Endodermal cell (in vitro differentiated cells): ENCODE measurements around the gene NLGN3. TPM values are rescaled to one million over a fixed set of nuclear protein-coding genes. Genes with fewer than 3 reads are reported as not detected.

ENCODE experiments used
- DNase-seq: peaks from one replicate; pipeline ENCODE4 v3.0.0-alpha.2; 2017
- H3K27ac ChIP-seq: 2 replicates; pipeline ENCODE4 v1.5.1; 2013; ENCODE audit warnings: mild to moderate bottlenecking, low read depth, low read length, moderate library complexity
- H3K27me3 ChIP-seq: 2 replicates; pipeline ENCODE4 v1.6.1; 2013; ENCODE audit warnings: mild to moderate bottlenecking, low read length, moderate library complexity; ENCODE audit not compliant: insufficient read depth, control insufficient read depth, poor library complexity, severe bottlenecking
- H3K36me3 ChIP-seq: 2 replicates; pipeline ENCODE4 v1.7.0; 2013; ENCODE audit warnings: mild to moderate bottlenecking, low read length, moderate library complexity; ENCODE audit not compliant: control insufficient read depth, insufficient read depth
- H3K4me1 ChIP-seq: one replicate; pipeline ENCODE4 v1.7.0; 2013; ENCODE audit warnings: low read length; ENCODE audit not compliant: control insufficient read depth, insufficient read depth
- H3K4me3 ChIP-seq: 2 replicates; pipeline ENCODE4 v1.5.1; 2013; ENCODE audit warnings: mild to moderate bottlenecking, low read length, moderate library complexity
- H3K9ac ChIP-seq: 2 replicates; pipeline ENCODE4 v1.6.1; 2013; ENCODE audit warnings: mild to moderate bottlenecking, low read length, moderate library complexity; ENCODE audit not compliant: poor library complexity, severe bottlenecking; ENCODE audit errors: extremely low read depth
- H3K9me3 ChIP-seq: 2 replicates; pipeline ENCODE4 v1.6.1; 2013; ENCODE audit warnings: mild to moderate bottlenecking, low read length, moderate library complexity; ENCODE audit not compliant: control insufficient read depth
- H3K27ac Mint-ChIP-seq: 2 replicates; pipeline ENCODE4 v1.8.0; 2020; ENCODE audit warnings: mixed read lengths
- H3K27me3 Mint-ChIP-seq: 2 replicates; pipeline ENCODE4 v1.8.0; 2021; ENCODE audit warnings: mild to moderate bottlenecking, mixed read lengths; ENCODE audit not compliant: insufficient read depth
- H3K36me3 Mint-ChIP-seq: 2 replicates; pipeline ENCODE4 v1.8.0; 2020; ENCODE audit warnings: low read depth, mixed read lengths
- H3K4me1 Mint-ChIP-seq: 2 replicates; pipeline ENCODE4 v1.8.0; 2020; ENCODE audit warnings: mixed read lengths
- H3K4me3 Mint-ChIP-seq: 2 replicates; pipeline ENCODE4 v1.8.0; 2020; ENCODE audit warnings: mild to moderate bottlenecking, moderate library complexity, mixed read lengths
- H3K9me3 Mint-ChIP-seq: 2 replicates; pipeline ENCODE4 v1.8.0; 2020; ENCODE audit warnings: mild to moderate bottlenecking, mixed read lengths
- CTCF ChIP-seq: fragments of 200-600 bp; sonication (generic); conservative IDR thresholded peaks from 2 replicates; pipeline ENCODE4 v1.5.0; 2021; ENCODE audit warnings: antibody characterized with exemption, mild to moderate bottlenecking
- WGBS, 2 experiments: methylation state at CpG; one replicate each; pipeline versions ENCODE4 v1.1.5 to v1.1.7; 2013; ENCODE audit warnings: missing lambda C conversion rate in 2 of 2, mixed read lengths in 1 of 2; ENCODE audit not compliant: insufficient coverage in 1 of 2, insufficient read length in 1 of 2; 5-methylcytosine and 5-hydroxymethylcytosine counted together
- total RNA-seq, 2 donors: library from RNA; stranded (reverse); fragmentation: NEBNext Ultra II Directional in 1 of 2; extraction: Animal tissue kit (Norgen Biotek cat#: 25700) in 1 of 2; gene quantifications; 2 replicates in 1 of 2; 3 replicates in 1 of 2; pipeline ENCODE4 v1.2.1, GENCODE V29; 2021

NLGN3 gene
- total RNA-seq, 2 donors from 2014 or later, result 1.3 to 3.0 TPM

DNA sequence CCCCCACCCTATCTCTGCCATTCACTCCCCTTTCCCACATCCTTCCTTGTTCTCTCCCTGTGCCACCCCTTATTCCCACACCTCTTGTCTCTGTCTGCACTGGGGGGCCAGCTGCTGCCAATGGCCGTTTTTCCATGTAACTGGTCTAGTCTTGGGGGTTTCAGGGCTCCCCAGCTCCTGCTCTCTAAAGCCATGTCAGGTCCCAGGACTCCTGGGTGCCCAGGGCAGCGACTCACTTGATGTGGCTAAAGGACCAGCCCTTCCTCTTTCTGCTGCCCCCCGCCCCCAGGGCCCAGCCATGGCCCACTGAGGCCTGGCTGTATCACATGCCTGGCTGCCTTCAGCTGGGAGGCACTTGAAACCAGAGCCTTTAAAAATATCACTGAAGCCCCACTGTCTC, 10.0 kb downstream of the NLGN3 start:
- Histone ChIP-seq H3K27ac (no peak overlapping the region), H3K4me3 (no peak overlapping the region), H3K27me3 (no peaks in the 10 kb centered on the region), H3K36me3 (no peaks in the 10 kb centered on the region), H3K9ac (no peak overlapping the region), H3K4me1 (no peaks in the 10 kb centered on the region), H3K9me3 (no peaks in the 10 kb centered on the region)
- Mint-ChIP-seq H3K36me3 (no peaks in the 10 kb centered on the region), H3K9me3 (peaks cover 66% of the 10 kb centered on the region), H3K4me1 (no peaks in the 10 kb centered on the region), H3K4me3 (no peak overlapping the region), H3K27ac (no peak overlapping the region), H3K27me3 (peaks cover 2% of the 10 kb centered on the region)
- TF ChIP-seq CTCF, result no peak
- 82% methylated on average over 3 of the region's 3 CpGs; no CpG with 5 or more reads in 1 of the 2 experiments for WGBS, 2 experiments
- DNase-seq, result no peak

DNA sequence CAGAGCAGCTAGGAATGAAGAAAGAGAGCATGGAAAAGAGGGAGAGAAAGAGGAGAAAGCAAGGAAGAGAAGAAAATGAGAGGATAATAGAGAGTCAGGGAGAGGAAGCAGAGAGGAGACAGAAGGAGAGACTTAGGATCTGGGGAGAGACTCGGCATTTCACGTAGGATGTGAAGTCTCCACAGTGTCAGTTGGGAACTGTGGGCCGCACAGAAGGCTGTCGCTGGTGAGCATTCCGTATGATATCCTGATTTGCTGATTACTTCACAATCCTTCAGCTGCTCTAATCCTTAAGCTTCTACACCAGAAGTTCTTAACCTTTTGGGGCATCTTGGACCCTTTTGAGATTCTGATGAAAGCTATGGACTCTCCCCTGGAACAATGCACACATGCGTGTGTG, 14.0 kb downstream of the NLGN3 start:
- Histone ChIP-seq H3K9me3 (no peaks in the 10 kb centered on the region), H3K4me3 (no peak overlapping the region), H3K27me3 (no peaks in the 10 kb centered on the region), H3K36me3 (no peaks in the 10 kb centered on the region), H3K9ac (no peak overlapping the region), H3K4me1 (no peaks in the 10 kb centered on the region), H3K27ac (no peak overlapping the region)
- no peaks in the 10 kb centered on the region for H3K36me3 Mint-ChIP-seq
- no peak for DNase-seq
- no peak for TF ChIP-seq CTCF
- no peak overlapping the region for H3K4me3 Mint-ChIP-seq
- 94 to 100% methylated on average over 2 to 6 of the region's 6 CpGs for WGBS, 2 experiments
- H3K4me1 Mint-ChIP-seq, result no peaks in the 10 kb centered on the region
- no peak overlapping the region for H3K27ac Mint-ChIP-seq
- no peaks in the 10 kb centered on the region for H3K27me3 Mint-ChIP-seq
- peaks cover 61% of the 10 kb centered on the region for H3K9me3 Mint-ChIP-seq

- no peak for DNase-seq
- Mint-ChIP-seq H3K9me3 (peaks cover 63% of the 10 kb centered on the region), H3K4me1 (no peaks in the 10 kb centered on the region), H3K27ac (no peak overlapping the region), H3K27me3 (no peaks in the 10 kb centered on the region), H3K36me3 (no peaks in the 10 kb centered on the region), H3K4me3 (no peak overlapping the region)
- TF ChIP-seq CTCF, result no peak
- Histone ChIP-seq H3K36me3 (no peaks in the 10 kb centered on the region), H3K9me3 (no peaks in the 10 kb centered on the region), H3K4me1 (no peaks in the 10 kb centered on the region), H3K4me3 (no peak overlapping the region), H3K9ac (no peak overlapping the region), H3K27me3 (no peaks in the 10 kb centered on the region), H3K27ac (no peak overlapping the region)
- WGBS, 2 experiments, result 91 to 93% methylated on average over 2 to 3 of the region's 5 CpGs
Observed at GRCh38 chrX:71159335-71159734, 14.7 kb downstream of the NLGN3 start.
